Left kidney (tissue), 2 donors: ENCODE results near the gene CMTM7. TPM values are rescaled to one million over a fixed set of nuclear protein-coding genes. Genes with fewer than 3 reads are reported as not detected.
"Not testable (repeated sequence)": the region's sequence is repeated elsewhere in the genome, so short reads cannot be mapped to it uniquely, and the experiment has no call there.

Experiments
- DNase-seq: peaks from one replicate; pipeline ENCODE4 v3.0.0-alpha.2; 2013
- polyA plus RNA-seq: library from polyadenylated mRNA; unstranded; fragments of 120-200 nt; gene quantifications from one replicate; pipeline ENCODE4 v1.2.1, GENCODE V29; 2013; ENCODE audit not compliant: insufficient read length

Gene CMTM7
- polyA plus RNA-seq, 1 donor = 48.9 TPM

DNA sequence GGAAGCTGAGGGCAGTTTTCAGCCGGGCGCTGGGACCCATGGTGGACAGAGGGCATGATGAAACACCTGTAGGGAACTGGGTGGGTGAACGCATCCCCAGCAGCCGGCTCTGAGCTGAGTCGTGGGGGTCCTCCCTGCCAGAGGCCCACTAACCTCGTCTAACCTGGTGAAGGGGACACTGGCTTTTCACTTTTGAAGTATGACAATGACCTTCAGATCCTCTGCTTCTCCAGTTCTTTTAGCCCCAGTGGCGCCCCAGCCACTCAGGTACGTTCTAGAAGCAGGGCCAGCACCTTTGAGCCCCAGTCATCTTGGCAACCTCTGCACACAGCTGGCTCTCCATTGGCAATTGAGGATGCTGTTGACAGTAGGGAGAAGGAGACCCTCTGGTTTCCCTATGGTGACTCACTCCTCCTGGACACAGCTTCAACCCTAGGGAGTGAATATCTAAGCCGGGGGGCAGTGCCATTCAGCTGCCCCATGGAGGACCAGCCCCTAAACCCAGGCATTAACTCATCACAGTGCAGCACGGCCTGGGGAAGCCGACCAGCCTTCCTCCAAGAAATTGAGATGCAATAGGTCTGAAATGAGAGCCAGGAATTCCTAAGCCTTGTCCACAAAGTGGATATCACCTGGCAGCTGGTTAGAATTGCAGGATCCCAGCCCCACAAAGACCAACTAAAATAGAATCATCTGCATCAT is 64.9 kb downstream of the CMTM7 start:
- DNase-seq = no peak

GRCh38 chr3:32457971-32458471 is 66.4 kb downstream of the CMTM7 start:
- DNase-seq = no peak

DNA sequence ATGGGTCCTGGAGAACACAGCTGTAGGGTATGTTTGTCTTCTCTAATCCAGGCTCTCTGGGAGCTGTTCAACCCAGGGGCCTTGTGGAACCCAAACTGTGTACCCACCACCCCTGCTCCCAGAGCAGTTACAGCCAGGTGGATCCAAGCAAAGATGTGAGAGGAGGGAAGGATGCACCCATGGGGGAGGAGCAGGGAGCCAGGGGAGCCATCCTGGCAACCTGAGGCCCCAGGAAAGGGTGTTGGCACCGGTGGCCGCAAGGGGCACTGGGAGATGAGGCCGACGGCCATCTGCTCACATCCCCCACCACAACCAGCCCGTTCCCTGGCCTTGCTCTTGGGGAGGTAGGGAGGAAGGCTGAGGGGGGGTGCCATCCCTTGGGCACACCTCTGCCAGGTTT is 67.8 kb downstream of the CMTM7 start:
- no peak for DNase-seq

DNA sequence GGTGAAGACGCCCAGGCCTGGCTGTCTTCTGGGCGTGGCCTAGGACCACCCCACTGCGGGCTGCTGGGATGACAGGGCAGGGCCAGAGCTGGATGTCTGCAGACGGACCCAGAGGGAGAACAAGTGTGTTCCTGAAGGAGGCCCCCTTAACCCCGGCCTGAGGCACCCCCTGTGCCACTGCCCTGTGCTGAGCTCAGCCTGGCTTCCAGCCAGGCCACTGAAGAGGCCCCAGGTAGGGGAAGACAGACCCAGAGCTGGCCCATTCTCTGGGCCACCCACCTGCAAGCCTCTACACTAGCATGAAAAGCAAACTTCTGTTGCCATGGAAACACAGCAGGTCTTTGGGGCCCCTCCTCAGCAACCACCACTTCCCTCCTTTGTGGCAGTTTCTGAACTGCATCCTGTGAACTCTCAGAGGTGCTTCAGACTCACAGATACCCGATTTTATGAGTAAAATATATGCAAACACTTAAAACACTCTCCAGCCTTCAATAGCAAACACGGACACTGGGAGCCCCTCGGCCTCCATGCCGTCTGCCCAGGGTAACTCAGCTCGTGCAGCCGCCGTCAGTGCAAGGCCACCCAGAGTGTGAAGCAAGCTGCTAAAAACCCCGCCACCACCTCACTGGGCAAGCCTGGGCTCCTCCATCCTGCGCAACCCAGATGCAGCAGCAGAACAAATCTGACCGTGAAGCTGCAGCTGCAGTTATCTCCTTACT is 68.5 kb downstream of the CMTM7 start:
- no peak for DNase-seq

GRCh38 chr3:32460817-32461496 is 69.3 kb downstream of the CMTM7 start:
- not testable (repeated sequence) for DNase-seq

- not testable (repeated sequence) for DNase-seq
These were observed 70.7 kb downstream of the CMTM7 start for GRCh38 chr3:32462191-32462986.

DNA sequence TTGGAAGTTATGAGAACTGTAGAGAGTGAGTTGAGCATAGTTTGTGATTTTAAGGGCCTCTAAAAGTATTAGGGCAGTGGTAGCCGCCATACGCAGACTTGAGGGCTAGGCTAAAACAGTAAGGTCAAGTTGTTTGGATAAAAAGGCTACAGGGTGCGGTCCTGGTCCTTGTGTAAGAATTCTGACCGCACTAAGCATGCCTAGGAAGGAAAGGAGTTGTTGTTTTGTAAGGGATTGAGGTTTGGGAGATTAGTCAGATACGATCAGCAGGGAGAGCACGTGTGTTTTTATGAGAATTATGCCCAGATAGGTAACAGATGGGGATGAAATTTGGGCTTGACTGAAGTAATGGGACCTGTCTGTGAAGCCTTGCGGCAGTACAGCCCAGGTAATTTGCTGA is 71.8 kb downstream of the CMTM7 start:
- DNase-seq = not testable (repeated sequence)

DNA sequence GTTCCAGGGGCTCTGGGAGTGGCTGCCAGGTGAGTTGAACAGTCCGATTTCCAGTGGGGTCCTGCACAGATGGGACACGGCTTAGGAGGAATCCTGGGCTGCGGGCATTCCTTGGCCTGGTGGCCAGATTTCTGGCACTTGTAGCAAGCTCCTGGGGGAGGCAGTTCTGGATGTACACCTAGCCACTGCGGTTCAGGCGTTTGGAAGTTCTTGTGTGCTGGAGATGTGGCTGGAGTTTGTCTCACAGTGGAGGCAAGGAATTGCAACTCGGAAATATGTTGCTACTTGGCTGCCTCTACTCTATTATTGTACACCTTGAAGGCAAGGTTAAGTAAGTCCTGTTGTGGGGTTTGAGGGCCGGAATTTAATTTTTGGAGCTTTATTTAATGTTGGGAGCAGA is 73.1 kb downstream of the CMTM7 start:
- DNase-seq = not testable (repeated sequence)

- DNase-seq = not testable (repeated sequence)
These were observed 75.2 kb downstream of the CMTM7 start for GRCh38 chr3:32466808-32467207.

- DNase-seq = peak; percentile 76
These were observed 75.8 kb downstream of the CMTM7 start for GRCh38 chr3:32467333-32468070.

GRCh38 chr3:32469151-32469874 is 77.7 kb downstream of the CMTM7 start:
- no peak for DNase-seq

- DNase-seq = no peak
These were observed 78.7 kb downstream of the CMTM7 start for GRCh38 chr3:32470362-32470761.

- no peak for DNase-seq
These were observed 79.6 kb downstream of the CMTM7 start for GRCh38 chr3:32471246-32471645.

DNA sequence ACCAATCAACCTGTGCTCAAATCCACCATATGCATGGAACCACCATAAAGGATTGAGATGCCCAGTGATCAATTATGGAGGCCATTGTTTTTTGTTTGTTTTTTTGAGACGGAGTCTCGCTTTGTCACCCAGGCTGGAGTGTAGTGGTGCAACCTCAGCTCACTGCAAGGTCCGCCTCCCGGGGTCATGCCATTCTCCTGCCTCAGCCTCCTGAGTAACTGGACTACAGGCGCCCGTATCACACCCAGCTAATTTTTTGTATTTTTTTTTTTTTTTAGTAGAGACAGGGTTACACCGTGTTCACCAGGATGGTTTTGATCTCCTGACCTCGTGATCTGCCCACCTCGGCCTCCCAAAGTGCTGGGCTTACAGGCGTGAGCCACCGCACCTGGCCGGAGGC is 80.5 kb downstream of the CMTM7 start:
- not testable (repeated sequence) for DNase-seq

DNA sequence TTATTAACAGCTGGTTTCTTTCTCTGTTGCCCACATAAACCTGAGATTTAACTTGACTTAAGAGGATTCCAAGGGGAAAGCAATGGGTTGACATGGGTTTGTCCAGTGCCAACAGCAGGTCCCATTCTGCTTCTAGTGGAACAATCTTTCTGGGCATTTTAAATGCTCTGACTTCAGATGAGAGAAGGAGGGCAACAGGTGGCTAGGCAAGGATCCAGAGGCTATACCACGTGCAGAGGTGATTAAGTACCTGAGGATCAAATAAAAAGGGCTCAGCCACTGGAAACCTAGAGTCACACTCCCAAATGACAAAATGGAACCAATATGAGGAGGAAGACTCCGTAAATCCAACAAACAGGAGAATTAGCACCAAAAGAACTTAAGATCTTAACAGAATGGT is 82.5 kb downstream of the CMTM7 start:
- no peak for DNase-seq

- DNase-seq = no peak
These were observed 89.0 kb downstream of the CMTM7 start for GRCh38 chr3:32480604-32481003.

GRCh38 chr3:32481791-32482631 is 90.4 kb downstream of the CMTM7 start:
- DNase-seq = no peak

GRCh38 chr3:32482693-32483092 is 91.0 kb downstream of the CMTM7 start:
- no peak for DNase-seq

DNA sequence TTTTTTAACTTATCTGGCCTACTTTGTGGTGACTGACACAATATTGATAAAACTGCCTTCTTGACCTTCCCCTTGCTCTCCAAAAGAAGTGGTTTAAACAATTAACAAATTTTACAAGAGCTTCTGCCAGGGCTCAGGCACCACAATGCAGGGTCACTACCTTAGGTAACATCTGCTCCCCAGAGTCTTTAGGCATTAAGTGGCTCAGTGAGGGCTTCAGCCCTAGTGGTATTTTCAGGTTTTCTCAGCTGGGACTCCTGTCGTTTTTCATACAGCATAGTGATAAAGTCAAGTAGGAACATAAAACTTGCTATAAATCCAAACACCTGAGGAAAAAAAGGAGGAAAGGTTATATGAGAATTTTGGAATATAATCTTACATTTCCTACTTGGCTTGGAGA is 92.1 kb downstream of the CMTM7 start:
- DNase-seq = no peak

GRCh38 chr3:32484436-32484835 is 92.8 kb downstream of the CMTM7 start:
- no peak for DNase-seq
